Heart right ventricle (tissue), 16 donors: ENCODE measurements around the gene SLIT3. TPM values are rescaled to one million over a fixed set of nuclear protein-coding genes. Genes with fewer than 3 reads are reported as not detected.

Source experiments
- ATAC-seq, 8 donors: fragments of 200-7000 bp; cut with Tn5 transposase; one replicate each; pipeline ENCODE4 v1.9.1; 2020; ENCODE audit warnings: mild to moderate bottlenecking in 8 of 8, moderate library complexity in 8 of 8, moderate number of reproducible peaks in 1 of 8
- DNase-seq, 2 donors: peaks; one replicate each; pipeline ENCODE4 v3.0.0-alpha.2; 2020
- H3K27ac ChIP-seq, 10 donors: fragments of 200-600 bp; sonication (generic) in 2 of 10; one replicate each; pipeline versions ENCODE4 v1.5.0 to v1.8.0; 2020 to 2022; ENCODE audit warnings: mild to moderate bottlenecking in 3 of 10
- H3K27me3 ChIP-seq, 7 donors: fragments of 200-600 bp; one replicate each; pipeline ENCODE4 v1.8.0; 2021 to 2022; ENCODE audit warnings: mild to moderate bottlenecking in 2 of 7
- H3K36me3 ChIP-seq, 9 donors: fragments of 200-600 bp; sonication (generic) in 1 of 9; one replicate each; pipeline versions ENCODE4 v1.5.0 to v1.8.0; 2020 to 2022; ENCODE audit warnings: mild to moderate bottlenecking in 2 of 9
- H3K4me1 ChIP-seq, 9 donors: fragments of 200-600 bp; sonication (generic) in 1 of 9; one replicate each; pipeline versions ENCODE4 v1.5.0 to v1.8.0; 2020 to 2022; ENCODE audit warnings: mild to moderate bottlenecking in 4 of 9
- H3K4me3 ChIP-seq, 10 donors: fragments of 200-600 bp; sonication (generic) in 2 of 10; one replicate each; pipeline versions ENCODE4 v1.5.0 to v1.8.0; 2020 to 2022; ENCODE audit warnings: mild to moderate bottlenecking in 7 of 10, moderate library complexity in 2 of 10
- H3K9me3 ChIP-seq, 11 donors: fragments of 200-600 bp in 10 of 11; sonication (generic) in 2 of 11; one replicate each; pipeline versions ENCODE4 v1.5.0 to v1.8.0; 2013 to 2022; ENCODE audit warnings: mild to moderate bottlenecking in 2 of 11, control low read depth in 1 of 11, moderate library complexity in 1 of 11
- WGBS, 2 donors: extraction: QIAGEN DNeasy Blood & Tissue Kit; methylation state at CpG; one replicate each; pipeline ENCODE4 v1.1.7; 2013; ENCODE audit warnings: inconsistent platforms in 1 of 2; 5-methylcytosine and 5-hydroxymethylcytosine counted together
- intact Hi-C, 10 donors: fragments of 100-400 bp; cut with DNase I; formaldehyde crosslinking; loops; one replicate each; pipeline versions ENCODE4 v1.11.1 to v1.14.2; 2022
- polyA plus RNA-seq, 2 donors: library from polyadenylated mRNA; stranded (reverse); fragments of 200-250 nt; gene quantifications; one replicate each; pipeline ENCODE4 v1.2.3, GENCODE V29; 2013
- total RNA-seq, 10 donors: library from RNA; stranded (reverse); fragmentation: NEBNext Ultra II Directional in 3 of 10; extraction: Animal tissue kit (Norgen Biotek cat#: 25700) in 3 of 10; gene quantifications; one replicate each; pipeline versions ENCODE4 v1.2.1 to v1.2.4, GENCODE V29; 2021 to 2023
- TF ChIP-seq, protein P1 (sequence below), 9 donors: fragments of 200-600 bp; sonication (generic) in 2 of 9; IDR thresholded peaks; one replicate each; pipeline versions ENCODE4 v1.5.0 to v1.8.0; 2021 to 2022; ENCODE audit warnings: antibody characterized with exemption in 9 of 9, mild to moderate bottlenecking in 5 of 9, moderate library complexity in 1 of 9
- donor health status: Arrhythmogenic right ventricular cardiomyopathy.
- donor health status: ischemic (EF 13 %, LVEDD 7.1; RV severe dilation, severe dysfunction).
- donor health status: healthy with polysubstance abuse.
- donor health status: DM: no; HTN: yes; CAD: no.
- donor health status: DM: no; HTN: no; CAD: no.
- donor health status: ischemic (EF 25% LVEDD 6.9; RV normal size, moderate dysfunction).
- donor health status: ischemic (EF 25% LVEDD 5.7; RV mildly dilated, moderate dysfunction).
- donor health status: healthy.
- donor health status: DM: yes; HTN: yes; CAD: no.
- donor health status: Ischemic cardiomyopathy.
- donor health status: ischemic (EF 35%, LVEDD 5.7; RV mildly dilated, moderate dysfunction).
- donor health status: nonischemic (EF 11% LVEDD 7.7; RV severe dilation, severe dysfunction).
- donor health status: DM: yes; HTN: yes; CAD: no.
- donor health status: PGD.
- donor health status: ischemic (EF 29% LVEDD 5.4; RV normal size, mild dysfunction).
- donor health status: nonischemic (EF 23%, LVEDD 6.1; RV moderate dilation, normal function).

The SLIT3 gene
- total and polyA plus RNA-seq, 12 donors = 2.0 to 29.2 (median 12.1) TPM

DNA sequence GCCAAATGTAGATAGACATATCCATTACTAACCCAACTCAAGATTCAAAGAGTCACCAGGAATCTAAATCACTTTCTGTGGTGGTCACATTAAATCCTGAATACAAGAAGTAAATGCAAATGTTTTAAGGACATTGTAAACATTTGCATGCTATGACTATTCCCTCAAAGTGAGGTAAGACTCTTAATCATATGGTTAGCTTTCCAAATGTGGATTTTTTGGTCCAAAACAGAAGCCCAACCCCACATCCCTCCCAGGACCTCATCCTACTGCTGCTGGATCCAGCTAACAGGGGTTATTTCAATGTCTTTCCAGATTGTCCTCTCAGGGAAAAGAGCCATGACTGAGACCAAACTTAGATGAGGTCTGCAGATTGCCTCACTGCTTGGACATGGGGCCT lies 493.7 kb downstream of the SLIT3 start:
- TF ChIP-seq, protein P1, sequence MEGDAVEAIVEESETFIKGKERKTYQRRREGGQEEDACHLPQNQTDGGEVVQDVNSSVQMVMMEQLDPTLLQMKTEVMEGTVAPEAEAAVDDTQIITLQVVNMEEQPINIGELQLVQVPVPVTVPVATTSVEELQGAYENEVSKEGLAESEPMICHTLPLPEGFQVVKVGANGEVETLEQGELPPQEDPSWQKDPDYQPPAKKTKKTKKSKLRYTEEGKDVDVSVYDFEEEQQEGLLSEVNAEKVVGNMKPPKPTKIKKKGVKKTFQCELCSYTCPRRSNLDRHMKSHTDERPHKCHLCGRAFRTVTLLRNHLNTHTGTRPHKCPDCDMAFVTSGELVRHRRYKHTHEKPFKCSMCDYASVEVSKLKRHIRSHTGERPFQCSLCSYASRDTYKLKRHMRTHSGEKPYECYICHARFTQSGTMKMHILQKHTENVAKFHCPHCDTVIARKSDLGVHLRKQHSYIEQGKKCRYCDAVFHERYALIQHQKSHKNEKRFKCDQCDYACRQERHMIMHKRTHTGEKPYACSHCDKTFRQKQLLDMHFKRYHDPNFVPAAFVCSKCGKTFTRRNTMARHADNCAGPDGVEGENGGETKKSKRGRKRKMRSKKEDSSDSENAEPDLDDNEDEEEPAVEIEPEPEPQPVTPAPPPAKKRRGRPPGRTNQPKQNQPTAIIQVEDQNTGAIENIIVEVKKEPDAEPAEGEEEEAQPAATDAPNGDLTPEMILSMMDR (IDR thresholded peaks at IDR 0.05) = no peak
- Histone ChIP-seq H3K4me3 (no peak overlapping the region), H3K27me3 (no peaks in the 10 kb centered on the region), H3K4me1 (peaks cover 0 to 10% (median 0%) of the 10 kb centered on the region in 9 donors), H3K36me3 (no peaks in the 10 kb centered on the region), H3K27ac (no peak overlapping the region), H3K9me3 (no peaks in the 10 kb centered on the region)
- intact Hi-C loops = no loop called here
- no peak for ATAC-seq
- DNase-seq = no peak

- intact Hi-C loops = no loop called here
- 75 to 80% methylated on average over 4 of the region's 4 CpGs for WGBS, 2 donors
- H3K27ac ChIP-seq = no peak overlapping the region
- H3K4me1 ChIP-seq = no peaks in the 10 kb centered on the region
- ATAC-seq = no peak
- TF ChIP-seq, protein P1 (IDR thresholded peaks at IDR 0.05) = no peak
- no peaks in the 10 kb centered on the region for H3K9me3 ChIP-seq
- no peaks in the 10 kb centered on the region for H3K27me3 ChIP-seq
- no peak overlapping the region for H3K4me3 ChIP-seq
- no peaks in the 10 kb centered on the region for H3K36me3 ChIP-seq
- DNase-seq = no peak
Observed at GRCh38 chr5:168803541-168803940, 497.4 kb downstream of the SLIT3 start.

- 90 to 92% methylated on average over 6 of the region's 6 CpGs for WGBS, 2 donors
- Histone ChIP-seq H3K4me3 (no peak overlapping the region), H3K9me3 (no peaks in the 10 kb centered on the region), H3K4me1 (no peaks in the 10 kb centered on the region), H3K27ac (no peak overlapping the region), H3K36me3 (no peaks in the 10 kb centered on the region), H3K27me3 (no peaks in the 10 kb centered on the region)
- intact Hi-C loops = no loop called here
- TF ChIP-seq, protein P1 (IDR thresholded peaks at IDR 0.05) = no peak
- DNase-seq = no peak
- ATAC-seq = no peak
Observed at GRCh38 chr5:168802337-168802736, 498.6 kb downstream of the SLIT3 start.

DNA sequence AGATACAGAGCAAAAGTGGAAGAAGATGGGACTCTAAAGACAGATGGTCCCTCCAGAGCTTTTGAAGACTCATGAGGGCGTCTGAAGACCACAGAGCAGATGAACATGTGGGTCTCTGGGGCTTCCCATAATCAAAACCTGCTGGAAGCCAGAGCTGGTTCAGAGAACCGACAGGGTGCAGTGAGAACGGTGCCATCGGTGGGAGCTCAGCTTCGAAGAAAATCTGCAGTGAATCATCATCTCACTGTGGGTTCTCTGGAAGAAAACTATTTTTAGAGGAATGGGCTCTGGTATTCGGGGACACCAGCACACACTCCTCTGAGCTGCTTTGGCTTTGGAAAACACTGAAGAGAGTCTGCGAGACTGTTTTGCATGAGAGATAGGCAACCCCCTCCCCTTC lies 499.4 kb downstream of the SLIT3 start:
- intact Hi-C loops = no loop called here
- Histone ChIP-seq H3K4me1 (no peaks in the 10 kb centered on the region), H3K36me3 (no peaks in the 10 kb centered on the region), H3K27ac (no peak overlapping the region), H3K4me3 (no peak overlapping the region), H3K9me3 (no peaks in the 10 kb centered on the region), H3K27me3 (no peaks in the 10 kb centered on the region)
- WGBS, 2 donors = 82 to 85% methylated on average over 7 of the region's 7 CpGs
- DNase-seq (no peak), ATAC-seq (no peak)
- TF ChIP-seq, protein P1 (IDR thresholded peaks at IDR 0.05) = no peak

DNA sequence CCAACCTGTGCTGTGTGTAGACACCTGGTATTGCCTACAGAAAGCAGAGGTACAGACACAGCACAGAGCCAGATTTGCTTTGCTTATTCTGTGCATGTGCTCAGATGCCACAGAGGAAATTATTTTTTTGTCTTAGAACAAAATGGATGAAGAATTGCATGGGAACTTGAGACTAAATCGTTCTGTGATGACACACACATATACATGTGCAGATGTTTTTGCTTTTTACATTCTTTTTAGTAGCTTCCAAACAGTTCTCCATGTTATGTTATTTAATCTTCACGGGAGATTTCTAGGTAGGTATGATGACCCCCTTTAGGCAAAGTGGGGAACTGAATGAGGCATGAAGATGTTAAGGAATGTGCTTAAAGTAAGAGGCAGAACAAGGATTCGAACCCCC lies 500.2 kb downstream of the SLIT3 start:
- H3K27me3 ChIP-seq = no peaks in the 10 kb centered on the region
- no peak overlapping the region for H3K4me3 ChIP-seq
- TF ChIP-seq, protein P1 (IDR thresholded peaks at IDR 0.05) = no peak
- DNase-seq = no peak
- no peaks in the 10 kb centered on the region for H3K9me3 ChIP-seq
- intact Hi-C loops = no loop called here
- H3K36me3 ChIP-seq = no peaks in the 10 kb centered on the region
- no peak overlapping the region for H3K27ac ChIP-seq
- H3K4me1 ChIP-seq = no peaks in the 10 kb centered on the region
- WGBS, 2 donors = 82 to 90% methylated on average over 3 of the region's 3 CpGs
- no peak for ATAC-seq
